ENCODE results near the gene CD6.

The CD6 gene

DNA sequence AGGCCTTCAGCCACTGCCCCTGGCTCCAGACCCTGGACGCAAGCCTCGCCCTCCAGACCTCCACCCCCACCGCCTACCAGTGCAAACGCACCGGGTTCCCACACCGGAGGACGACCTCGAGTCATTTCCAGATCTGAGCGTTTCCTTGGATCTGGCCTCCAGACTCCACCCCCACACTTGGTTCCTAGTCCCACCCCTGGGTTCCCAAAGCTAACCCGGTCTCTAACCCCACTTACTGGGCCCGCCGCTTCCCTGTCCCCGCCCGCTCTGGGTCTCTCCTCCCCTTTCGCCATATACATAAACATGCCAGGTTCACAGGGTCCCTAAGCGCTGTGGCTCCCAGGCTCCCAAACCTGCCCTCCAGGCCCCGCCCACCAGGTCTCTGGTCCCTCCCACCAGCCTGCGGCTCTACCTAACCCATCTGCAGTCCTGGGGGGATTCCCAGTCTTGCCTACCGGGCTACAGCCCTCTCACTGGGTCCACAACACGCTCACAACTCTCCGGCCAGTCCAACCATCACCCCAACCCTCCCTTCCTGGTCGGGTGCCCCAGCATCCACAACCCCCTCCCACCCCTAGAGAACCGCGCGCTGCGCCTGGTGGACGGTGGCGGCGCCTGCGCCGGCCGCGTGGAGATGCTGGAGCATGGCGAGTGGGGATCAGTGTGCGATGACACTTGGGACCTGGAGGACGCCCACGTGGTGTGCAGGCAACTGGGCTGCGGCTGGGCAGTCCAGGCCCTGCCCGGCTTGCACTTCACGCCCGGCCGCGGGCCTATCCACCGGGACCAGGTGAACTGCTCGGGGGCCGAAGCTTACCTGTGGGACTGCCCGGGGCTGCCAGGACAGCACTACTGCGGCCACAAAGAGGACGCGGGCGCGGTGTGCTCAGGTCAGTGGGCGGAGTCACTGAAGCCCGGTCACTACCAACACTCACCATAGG, 36.7 kb downstream of the CD6 start:
- Histone ChIP-seq H4K20me1 (ENCODE audit: insufficient read depth, low read length) (no peaks in the 10 kb centered on the region), H3K79me2 (ENCODE audit: insufficient read depth, low read length) (no peaks in the 10 kb centered on the region), H3K4me3 (ENCODE audit: low read depth in 1 of 2, low read length in 2 of 2) (no peak overlapping the region), H3K27ac (ENCODE audit: low read length) (no peak overlapping the region), H3K4me1 (ENCODE audit: insufficient read depth, low read length) (no peaks in the 10 kb centered on the region), H3K4me2 (ENCODE audit: insufficient read depth, low read length) (no peak overlapping the region), H2AFZ (ENCODE audit: low read depth, low read length) (no peak overlapping the region), H3K9me3 (ENCODE audit: insufficient read depth, low read length, severe bottlenecking) (no peaks in the 10 kb centered on the region), H3K9ac (ENCODE audit: low read depth, low read length) (no peak overlapping the region), H3K27me3 (ENCODE audit: insufficient read depth, low read length, poor library complexity) (peaks cover 5% of the 10 kb centered on the region), H3K36me3 (ENCODE audit: insufficient read depth, low read length) (no peaks in the 10 kb centered on the region)
- DNase-seq (no peak), ATAC-seq (ENCODE audit: insufficient read depth, low read depth) (no peak)
- TF ChIP-seq, protein P1, sequence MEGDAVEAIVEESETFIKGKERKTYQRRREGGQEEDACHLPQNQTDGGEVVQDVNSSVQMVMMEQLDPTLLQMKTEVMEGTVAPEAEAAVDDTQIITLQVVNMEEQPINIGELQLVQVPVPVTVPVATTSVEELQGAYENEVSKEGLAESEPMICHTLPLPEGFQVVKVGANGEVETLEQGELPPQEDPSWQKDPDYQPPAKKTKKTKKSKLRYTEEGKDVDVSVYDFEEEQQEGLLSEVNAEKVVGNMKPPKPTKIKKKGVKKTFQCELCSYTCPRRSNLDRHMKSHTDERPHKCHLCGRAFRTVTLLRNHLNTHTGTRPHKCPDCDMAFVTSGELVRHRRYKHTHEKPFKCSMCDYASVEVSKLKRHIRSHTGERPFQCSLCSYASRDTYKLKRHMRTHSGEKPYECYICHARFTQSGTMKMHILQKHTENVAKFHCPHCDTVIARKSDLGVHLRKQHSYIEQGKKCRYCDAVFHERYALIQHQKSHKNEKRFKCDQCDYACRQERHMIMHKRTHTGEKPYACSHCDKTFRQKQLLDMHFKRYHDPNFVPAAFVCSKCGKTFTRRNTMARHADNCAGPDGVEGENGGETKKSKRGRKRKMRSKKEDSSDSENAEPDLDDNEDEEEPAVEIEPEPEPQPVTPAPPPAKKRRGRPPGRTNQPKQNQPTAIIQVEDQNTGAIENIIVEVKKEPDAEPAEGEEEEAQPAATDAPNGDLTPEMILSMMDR (IDR thresholded peaks at IDR 0.05; ENCODE audit: borderline replicate concordance, extremely low read depth, low read length, poor library complexity, severe bottlenecking), result no peak
- TF ChIP-seq EZH2 (IDR thresholded peaks at IDR 0.05; ENCODE audit: borderline replicate concordance, low read depth, low read length, severe bottlenecking), result no peak

DNA sequence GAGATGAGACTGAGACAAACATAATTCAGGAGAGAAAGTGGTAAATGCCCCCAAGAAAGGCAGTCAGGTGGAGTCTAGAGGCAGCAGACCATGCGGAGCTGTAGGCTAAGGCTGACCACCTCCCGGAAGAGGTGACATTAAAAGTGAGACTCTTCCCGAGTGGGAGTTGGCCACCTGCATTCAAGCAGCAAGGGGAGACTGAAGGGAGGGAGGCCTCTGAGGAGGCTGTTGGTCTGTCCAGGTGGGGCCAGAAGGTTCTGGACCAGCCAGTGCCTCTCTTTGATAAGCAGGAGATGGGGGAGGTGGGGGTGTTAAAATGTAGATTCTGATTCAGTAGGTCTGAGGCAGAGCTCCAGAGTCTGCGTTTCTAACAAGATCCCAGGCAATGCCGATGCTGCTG, 37.5 kb downstream of the CD6 start:
- H3K4me3 ChIP-seq (ENCODE audit: low read depth in 1 of 2, low read length in 2 of 2), result no peak overlapping the region
- H3K27ac ChIP-seq (ENCODE audit: low read length), result no peak overlapping the region
- H3K36me3 ChIP-seq (ENCODE audit: insufficient read depth, low read length), result no peaks in the 10 kb centered on the region
- H3K27me3 ChIP-seq (ENCODE audit: insufficient read depth, low read length, poor library complexity), result peaks cover 8% of the 10 kb centered on the region
- H4K20me1 ChIP-seq (ENCODE audit: insufficient read depth, low read length), result no peaks in the 10 kb centered on the region
- H3K9ac ChIP-seq (ENCODE audit: low read depth, low read length), result no peak overlapping the region
- no peak for ATAC-seq (ENCODE audit: insufficient read depth, low read depth)
- no peaks in the 10 kb centered on the region for H3K79me2 ChIP-seq (ENCODE audit: insufficient read depth, low read length)
- no peak overlapping the region for H2AFZ ChIP-seq (ENCODE audit: low read depth, low read length)
- no peaks in the 10 kb centered on the region for H3K4me1 ChIP-seq (ENCODE audit: insufficient read depth, low read length)
- no peaks in the 10 kb centered on the region for H3K9me3 ChIP-seq (ENCODE audit: insufficient read depth, low read length, severe bottlenecking)
- TF ChIP-seq EZH2 (IDR thresholded peaks at IDR 0.05; ENCODE audit: borderline replicate concordance, low read depth, low read length, severe bottlenecking), result no peak
- TF ChIP-seq, protein P1 (IDR thresholded peaks at IDR 0.05; ENCODE audit: borderline replicate concordance, extremely low read depth, low read length, poor library complexity, severe bottlenecking), result no peak
- H3K4me2 ChIP-seq (ENCODE audit: insufficient read depth, low read length), result no peak overlapping the region
- DNase-seq, result no peak

DNA sequence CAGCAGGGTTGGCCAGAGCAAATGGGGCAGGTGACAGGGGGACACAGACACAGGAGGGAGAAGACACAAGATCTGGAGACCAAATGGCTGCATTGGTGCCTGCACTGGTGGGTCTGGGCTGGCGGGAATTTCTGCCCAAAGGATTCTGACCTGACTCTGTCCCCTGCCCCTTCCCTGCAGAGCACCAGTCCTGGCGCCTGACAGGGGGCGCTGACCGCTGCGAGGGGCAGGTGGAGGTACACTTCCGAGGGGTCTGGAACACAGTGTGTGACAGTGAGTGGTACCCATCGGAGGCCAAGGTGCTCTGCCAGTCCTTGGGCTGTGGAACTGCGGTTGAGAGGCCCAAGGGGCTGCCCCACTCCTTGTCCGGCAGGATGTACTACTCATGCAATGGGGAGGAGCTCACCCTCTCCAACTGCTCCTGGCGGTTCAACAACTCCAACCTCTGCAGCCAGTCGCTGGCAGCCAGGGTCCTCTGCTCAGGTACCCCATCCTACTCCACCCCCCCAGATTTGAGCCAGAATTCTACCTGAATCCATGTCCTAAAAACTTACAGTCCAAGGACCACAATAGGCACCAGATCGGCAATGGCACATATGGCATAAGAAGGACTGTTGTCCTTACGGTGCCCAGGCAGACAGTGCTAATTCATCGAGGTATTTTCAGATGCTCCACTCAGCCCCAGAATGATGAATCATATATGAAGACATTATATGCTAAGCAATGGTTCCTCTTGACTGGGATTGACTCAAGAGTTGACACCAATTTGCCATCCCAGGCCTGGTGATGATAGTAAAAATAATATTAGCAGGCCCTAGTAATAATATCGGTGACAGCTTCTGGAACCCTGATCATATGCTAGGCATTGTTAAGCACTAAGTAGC, 38.2 kb downstream of the CD6 start:
- Histone ChIP-seq H3K36me3 (ENCODE audit: insufficient read depth, low read length) (no peaks in the 10 kb centered on the region), H3K4me2 (ENCODE audit: insufficient read depth, low read length) (no peak overlapping the region), H3K4me3 (ENCODE audit: low read depth in 1 of 2, low read length in 2 of 2) (no peak overlapping the region), H2AFZ (ENCODE audit: low read depth, low read length) (no peak overlapping the region), H4K20me1 (ENCODE audit: insufficient read depth, low read length) (no peaks in the 10 kb centered on the region), H3K27ac (ENCODE audit: low read length) (no peak overlapping the region), H3K9ac (ENCODE audit: low read depth, low read length) (no peak overlapping the region), H3K4me1 (ENCODE audit: insufficient read depth, low read length) (no peaks in the 10 kb centered on the region), H3K79me2 (ENCODE audit: insufficient read depth, low read length) (no peaks in the 10 kb centered on the region), H3K27me3 (ENCODE audit: insufficient read depth, low read length, poor library complexity) (peaks cover 8% of the 10 kb centered on the region), H3K9me3 (ENCODE audit: insufficient read depth, low read length, severe bottlenecking) (no peaks in the 10 kb centered on the region)
- DNase-seq (no peak), ATAC-seq (ENCODE audit: insufficient read depth, low read depth) (no peak)
- TF ChIP-seq EZH2 (IDR thresholded peaks at IDR 0.05; ENCODE audit: borderline replicate concordance, low read depth, low read length, severe bottlenecking), result no peak
- TF ChIP-seq, protein P1 (IDR thresholded peaks at IDR 0.05; ENCODE audit: borderline replicate concordance, extremely low read depth, low read length, poor library complexity, severe bottlenecking), result no peak

Data from DND-41 (cell line).